Muscle of leg (tissue), 11 donors: ENCODE data around the gene KRT15. TPM values are rescaled to one million over a fixed set of nuclear protein-coding genes. Genes with fewer than 3 reads are reported as not detected.
A peak's percentile ranks its signal among the peaks of the same experiment; 100 is the strongest.

Source experiments
- DNase-seq: peaks from one replicate; pipeline ENCODE4 v3.0.0; 2013
- H3K27ac ChIP-seq: one replicate; pipeline ENCODE4 v1.5.1; 2013; ENCODE audit warnings: mild to moderate bottlenecking, low read length, control low read depth
- H3K27me3 ChIP-seq: one replicate; pipeline ENCODE4 v1.6.1; 2013; ENCODE audit warnings: low read length; ENCODE audit not compliant: control insufficient read depth, insufficient read depth
- H3K36me3 ChIP-seq: one replicate; pipeline ENCODE4 v1.6.1; 2013; ENCODE audit warnings: low read length; ENCODE audit not compliant: control insufficient read depth, insufficient read depth
- H3K4me1 ChIP-seq: one replicate; pipeline ENCODE4 v1.6.1; 2013; ENCODE audit warnings: low read length; ENCODE audit not compliant: control insufficient read depth, insufficient read depth
- H3K4me3 ChIP-seq: one replicate; pipeline ENCODE4 v1.5.1; 2013; ENCODE audit warnings: low read length, control low read depth
- H3K9me3 ChIP-seq: replicated peaks from 2 replicates; pipeline ENCODE4 v1.6.1; 2013; ENCODE audit warnings: low read depth, low read length; ENCODE audit not compliant: control insufficient read depth
- WGBS: methylation state at CpG from one replicate; pipeline ENCODE4 v1.1.5; 2013; ENCODE audit warnings: missing lambda C conversion rate; ENCODE audit not compliant: insufficient coverage; 5-methylcytosine and 5-hydroxymethylcytosine counted together
- polyA plus RNA-seq, 8 donors: library from polyadenylated mRNA; unstranded; fragments of 120-200 nt; gene quantifications; one replicate each; pipeline versions ENCODE4 v1.2.1 to v1.2.3, GENCODE V29; 2013; ENCODE audit warnings: inconsistent platforms in 1 of 8, low replicate concordance in 1 of 8; ENCODE audit not compliant: insufficient read length in 8 of 8, insufficient read depth in 1 of 8
- total RNA-seq: library from RNA; stranded (reverse); fragments of 120-200 nt; gene quantifications from one replicate; pipeline ENCODE4 v1.2.4, GENCODE V29; 2013

The KRT15 gene
- total and polyA plus RNA-seq, 9 donors = 0.04 to 68.8 (median 0.21) TPM; not detected in 2

GRCh38 chr17:41553987-41554680 is 35.4 kb upstream of the KRT15 start:
- WGBS = 50% methylated on average over 2 of the region's 8 CpGs
- DNase-seq = peak; percentile 28
- Histone ChIP-seq H3K27ac (no peak overlapping the region), H3K36me3 (no peaks in the 10 kb centered on the region), H3K4me3 (no peak overlapping the region), H3K9me3 (no peaks in the 10 kb centered on the region), H3K27me3 (peaks cover 14% of the 10 kb centered on the region), H3K4me1 (peaks cover under 1% of the 10 kb centered on the region)

GRCh38 chr17:41553176-41553575 is 34.5 kb upstream of the KRT15 start:
- 91% methylated on average over 4 of the region's 4 CpGs for WGBS
- H3K9me3 ChIP-seq = no peaks in the 10 kb centered on the region
- H3K4me1 ChIP-seq = peaks cover 10% of the 10 kb centered on the region
- no peaks in the 10 kb centered on the region for H3K36me3 ChIP-seq
- DNase-seq = no peak
- H3K4me3 ChIP-seq = no peak overlapping the region
- H3K27ac ChIP-seq = no peak overlapping the region
- H3K27me3 ChIP-seq = peaks cover 14% of the 10 kb centered on the region

DNA sequence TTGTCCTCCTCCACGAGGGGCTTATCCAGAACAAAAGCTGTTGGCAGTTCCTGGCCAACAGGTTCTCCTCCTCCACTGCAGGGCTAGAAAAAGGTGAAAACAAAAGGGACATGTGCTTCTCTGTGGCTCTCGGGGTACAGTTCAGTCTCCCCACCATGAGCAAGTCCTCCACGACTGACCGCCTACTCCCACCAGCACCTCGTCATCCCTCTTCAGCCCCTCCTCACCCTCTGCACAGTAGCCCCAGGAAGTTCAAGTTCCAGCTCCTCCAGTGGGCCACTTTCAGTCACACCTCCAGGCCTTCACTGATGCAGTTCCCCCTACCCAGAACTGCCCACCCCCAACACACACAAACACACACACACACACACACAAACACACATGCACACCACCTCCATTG is 33.8 kb upstream of the KRT15 start:
- Histone ChIP-seq H3K4me3 (no peak overlapping the region), H3K36me3 (no peaks in the 10 kb centered on the region), H3K27me3 (peaks cover 14% of the 10 kb centered on the region), H3K4me1 (peaks cover 16% of the 10 kb centered on the region), H3K27ac (no peak overlapping the region), H3K9me3 (no peaks in the 10 kb centered on the region)
- no peak for DNase-seq
- 87% methylated on average over 4 of the region's 5 CpGs for WGBS

DNA sequence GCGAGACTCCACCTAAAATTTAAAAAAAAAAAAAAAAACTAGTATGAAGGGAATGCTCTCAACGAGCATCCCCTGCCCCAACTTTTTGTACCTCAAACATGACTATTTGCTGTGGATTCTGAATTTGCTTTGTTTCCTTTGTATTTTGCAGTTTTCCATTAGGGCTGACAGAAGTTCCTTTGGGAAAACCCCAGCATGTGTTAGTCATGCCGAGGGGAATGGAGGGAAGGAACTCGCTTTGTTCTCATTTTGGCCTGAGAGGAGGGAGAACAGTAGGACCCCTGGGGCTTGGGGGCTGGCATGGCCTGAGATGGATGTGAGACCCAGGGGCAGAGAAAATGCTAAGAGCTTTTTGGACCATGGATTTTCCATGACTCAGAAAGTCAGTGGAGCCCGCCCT is 32.7 kb upstream of the KRT15 start:
- H3K27me3 ChIP-seq = peaks cover 8% of the 10 kb centered on the region
- H3K27ac ChIP-seq = no peak overlapping the region
- no peak overlapping the region for H3K4me3 ChIP-seq
- no peak for DNase-seq
- WGBS = 68% methylated on average over 3 of the region's 5 CpGs
- peaks cover 17% of the 10 kb centered on the region for H3K4me1 ChIP-seq
- no peaks in the 10 kb centered on the region for H3K36me3 ChIP-seq
- H3K9me3 ChIP-seq = peaks cover 4% of the 10 kb centered on the region

GRCh38 chr17:41549596-41550039 is 30.9 kb upstream of the KRT15 start:
- no peak for DNase-seq
- Histone ChIP-seq H3K9me3 (peaks cover 5% of the 10 kb centered on the region), H3K27ac (no peak overlapping the region), H3K4me1 (peaks cover 17% of the 10 kb centered on the region), H3K27me3 (peaks cover 2% of the 10 kb centered on the region), H3K36me3 (no peaks in the 10 kb centered on the region), H3K4me3 (no peak overlapping the region)
- 73% methylated on average over 7 of the region's 8 CpGs for WGBS

GRCh38 chr17:41548844-41549595 is 30.3 kb upstream of the KRT15 start:
- Histone ChIP-seq H3K4me1 (peaks cover 20% of the 10 kb centered on the region), H3K27ac (no peak overlapping the region), H3K4me3 (no peak overlapping the region), H3K27me3 (peaks cover 2% of the 10 kb centered on the region), H3K9me3 (peaks cover 5% of the 10 kb centered on the region), H3K36me3 (no peaks in the 10 kb centered on the region)
- peak; percentile 91 for DNase-seq
- WGBS = 4% methylated on average over 12 of the region's 25 CpGs

- no peak overlapping the region for H3K27ac ChIP-seq
- H3K36me3 ChIP-seq = no peaks in the 10 kb centered on the region
- H3K4me3 ChIP-seq = no peak overlapping the region
- peaks cover 2% of the 10 kb centered on the region for H3K27me3 ChIP-seq
- peak; percentile 25 for DNase-seq
- 39% methylated on average over 17 of the region's 23 CpGs for WGBS
- peaks cover 5% of the 10 kb centered on the region for H3K9me3 ChIP-seq
- peaks cover 20% of the 10 kb centered on the region for H3K4me1 ChIP-seq
Observed at GRCh38 chr17:41547921-41548843, 29.5 kb upstream of the KRT15 start.

- no peak for DNase-seq
Observed at GRCh38 chr17:41547378-41547841, 28.7 kb upstream of the KRT15 start.

GRCh38 chr17:41546819-41547218 is 28.1 kb upstream of the KRT15 start:
- 94% methylated on average over 2 of the region's 3 CpGs for WGBS
- H3K9me3 ChIP-seq = peaks cover 5% of the 10 kb centered on the region
- no peaks in the 10 kb centered on the region for H3K36me3 ChIP-seq
- peaks cover 2% of the 10 kb centered on the region for H3K27me3 ChIP-seq
- no peak overlapping the region for H3K27ac ChIP-seq
- no peak overlapping the region for H3K4me3 ChIP-seq
- DNase-seq = no peak
- peaks cover 20% of the 10 kb centered on the region for H3K4me1 ChIP-seq

More at GRCh38 chr17:41547378-41547841, 28.7 kb upstream of the KRT15 start:
- H3K36me3 ChIP-seq = no peaks in the 10 kb centered on the region
- peaks cover 2% of the 10 kb centered on the region for H3K27me3 ChIP-seq
- no peak overlapping the region for H3K4me3 ChIP-seq
- peaks cover 20% of the 10 kb centered on the region for H3K4me1 ChIP-seq
- 60% methylated on average over 8 of the region's 9 CpGs for WGBS
- no peak overlapping the region for H3K27ac ChIP-seq
- H3K9me3 ChIP-seq = peaks cover 5% of the 10 kb centered on the region
